H9 (cell line): Measurements from ENCODE around the gene ANKRA2. TPM values are rescaled to one million over a fixed set of nuclear protein-coding genes. Genes with fewer than 3 reads are reported as not detected.

Experiments used
- DNase-seq: peaks from one replicate; pipeline ENCODE4 v3.0.0-alpha.2; 2017
- H2AFZ ChIP-seq: one replicate; pipeline ENCODE4 v1.6.1; 2013; ENCODE audit warnings: mild to moderate bottlenecking, low read length, control low read depth, moderate library complexity
- H2AK5ac ChIP-seq: 2 replicates; pipeline ENCODE4 v1.6.1; 2013; ENCODE audit warnings: low read length, control low read depth, mixed read lengths; ENCODE audit not compliant: insufficient read length
- H2BK120ac ChIP-seq: one replicate; pipeline ENCODE4 v1.6.1; 2013; ENCODE audit warnings: low read depth, mild to moderate bottlenecking, low read length, control low read depth, inconsistent platforms; ENCODE audit not compliant: poor library complexity, severe bottlenecking
- H2BK12ac ChIP-seq: 2 replicates; pipeline ENCODE4 v1.6.1; 2013; ENCODE audit warnings: low read length, control low read depth, mixed read lengths, low read depth; ENCODE audit not compliant: insufficient read length
- H2BK15ac ChIP-seq: 2 replicates; pipeline ENCODE4 v1.6.1; 2013; ENCODE audit warnings: low read depth, low read length, control low read depth
- H2BK20ac ChIP-seq: one replicate; pipeline ENCODE4 v1.6.1; 2013; ENCODE audit warnings: low read depth, mild to moderate bottlenecking, low read length, control low read depth, inconsistent platforms; ENCODE audit not compliant: poor library complexity, severe bottlenecking
- H2BK5ac ChIP-seq: 2 replicates; pipeline ENCODE4 v1.6.1; 2013; ENCODE audit warnings: low read length, control low read depth, mixed read lengths; ENCODE audit not compliant: insufficient read length
- H3K14ac ChIP-seq: 2 replicates; pipeline ENCODE4 v1.6.1; 2013; ENCODE audit warnings: low read length, control low read depth; ENCODE audit not compliant: insufficient read depth
- H3K18ac ChIP-seq: 2 replicates; pipeline ENCODE4 v1.6.1; 2013; ENCODE audit warnings: low read depth, mild to moderate bottlenecking, mixed read lengths, low read length, control low read depth; ENCODE audit not compliant: insufficient read length
- H3K23ac ChIP-seq: 2 replicates; pipeline ENCODE4 v1.6.1; 2013; ENCODE audit warnings: low read length, control low read depth, mixed read lengths, low read depth; ENCODE audit not compliant: insufficient read length
- H3K23me2 ChIP-seq: 2 replicates; pipeline ENCODE4 v1.6.1; 2013; ENCODE audit warnings: low read depth, mild to moderate bottlenecking, mixed read lengths, low read length, control low read depth; ENCODE audit not compliant: insufficient read length, poor library complexity, severe bottlenecking
- H3K27ac ChIP-seq: 2 replicates; pipeline ENCODE4 v1.5.1; 2013; ENCODE audit warnings: low read length, control low read depth, mixed read lengths, low read depth; ENCODE audit not compliant: insufficient read length
- H3K27me3 ChIP-seq: 2 replicates; pipeline ENCODE4 v1.6.1; 2013; ENCODE audit warnings: low read length, control low read depth, inconsistent platforms; ENCODE audit not compliant: insufficient read depth
- H3K4ac ChIP-seq: 2 replicates; pipeline ENCODE4 v1.6.1; 2013; ENCODE audit warnings: low read depth, mild to moderate bottlenecking, control low read depth, inconsistent platforms, low read length, moderate library complexity
- H3K4me1 ChIP-seq: 2 replicates; pipeline ENCODE4 v1.6.1; 2013; ENCODE audit warnings: low read length, control low read depth, inconsistent platforms; ENCODE audit not compliant: insufficient read depth
- H3K4me2 ChIP-seq: 2 replicates; pipeline ENCODE4 v1.6.1; 2013; ENCODE audit warnings: low read length, control low read depth, mixed read lengths; ENCODE audit not compliant: insufficient read length, insufficient read depth
- H3K56ac ChIP-seq: 2 replicates; pipeline ENCODE4 v1.6.1; 2013; ENCODE audit warnings: low read depth, mild to moderate bottlenecking, mixed read lengths, low read length, control low read depth; ENCODE audit not compliant: insufficient read length
- H3K79me1 ChIP-seq: 2 replicates; pipeline ENCODE4 v1.6.1; 2013; ENCODE audit warnings: low read depth, mild to moderate bottlenecking, moderate library complexity, low read length, control low read depth, inconsistent platforms; ENCODE audit not compliant: insufficient read depth, poor library complexity, severe bottlenecking
- H3K79me2 ChIP-seq: 2 replicates; pipeline ENCODE4 v1.6.1; 2013; ENCODE audit warnings: low read length, control low read depth, inconsistent platforms; ENCODE audit not compliant: insufficient read depth
- H3K9ac ChIP-seq: 2 replicates; pipeline ENCODE4 v1.6.1; 2013; ENCODE audit warnings: low read length, control low read depth, mixed read lengths; ENCODE audit not compliant: insufficient read length; ENCODE audit errors: extremely low read depth
- H3K9me3 ChIP-seq: one replicate; pipeline ENCODE4 v1.6.1; 2013; ENCODE audit warnings: low read depth, low read length, inconsistent platforms; ENCODE audit not compliant: control insufficient read depth
- H3T11ph ChIP-seq: one replicate; pipeline ENCODE4 v1.6.1; 2013; ENCODE audit warnings: mild to moderate bottlenecking, low read length, control low read depth, inconsistent platforms
- H4K20me1 ChIP-seq: one replicate; pipeline ENCODE4 v1.6.1; 2013; ENCODE audit not compliant: control insufficient read depth, insufficient read length, insufficient read depth
- H4K5ac ChIP-seq: 2 replicates; pipeline ENCODE4 v1.6.1; 2013; ENCODE audit warnings: low read depth, mild to moderate bottlenecking, mixed read lengths, low read length, control low read depth; ENCODE audit not compliant: insufficient read length
- H4K8ac ChIP-seq: replicated peaks from 2 replicates; pipeline ENCODE4 v1.6.1; 2013; ENCODE audit warnings: low read length, control low read depth, mixed read lengths, low read depth; ENCODE audit not compliant: insufficient read length
- H4K91ac ChIP-seq: 2 replicates; pipeline ENCODE4 v1.6.1; 2013; ENCODE audit warnings: low read depth, mild to moderate bottlenecking, moderate library complexity, mixed read lengths, low read length, control low read depth; ENCODE audit not compliant: insufficient read length
- H3K27ac Mint-ChIP-seq, 3 experiments: 2 replicates in 2 of 3; 3 replicates in 1 of 3; pipeline ENCODE4 v1.8.0; 2020 to 2021; ENCODE audit warnings: mixed read lengths in 3 of 3, mild to moderate bottlenecking in 1 of 3, moderate library complexity in 1 of 3
- H3K27me3 Mint-ChIP-seq: 2 replicates; pipeline ENCODE4 v1.8.0; 2021; ENCODE audit warnings: low read depth, mild to moderate bottlenecking, moderate library complexity, mixed read lengths
- H3K36me3 Mint-ChIP-seq, 3 experiments: 2 replicates in 2 of 3; 3 replicates in 1 of 3; pipeline ENCODE4 v1.8.0; 2020 to 2021; ENCODE audit warnings: low read depth in 3 of 3, mixed read lengths in 3 of 3; ENCODE audit not compliant: insufficient read depth in 1 of 3
- H3K4me1 Mint-ChIP-seq, 2 experiments: 2 replicates each; pipeline ENCODE4 v1.8.0; 2020; ENCODE audit warnings: mixed read lengths in 2 of 2
- H3K4me3 Mint-ChIP-seq, 2 experiments: 2 replicates in 1 of 2; 3 replicates in 1 of 2; pipeline ENCODE4 v1.8.0; 2020 to 2021; ENCODE audit warnings: mild to moderate bottlenecking in 2 of 2, mixed read lengths in 2 of 2, moderate library complexity in 1 of 2
- H3K9me3 Mint-ChIP-seq, 2 experiments: 2 replicates in 1 of 2; 3 replicates in 1 of 2; pipeline ENCODE4 v1.8.0; 2020; ENCODE audit warnings: mild to moderate bottlenecking in 2 of 2, mixed read lengths in 2 of 2, moderate library complexity in 1 of 2
- CTCF ChIP-seq: fragments of 200-600 bp; sonication (generic); conservative IDR thresholded peaks from 3 replicates; pipeline ENCODE4 v1.8.0; 2021; ENCODE audit warnings: antibody characterized with exemption, mild to moderate bottlenecking
- total RNA-seq: library from RNA; stranded (reverse); gene quantifications from 2 replicates; pipeline ENCODE4 v1.2.1, GENCODE V29; 2021

ANKRA2 gene
- total RNA-seq, 1 experiment from 2014 or later = 8.9 TPM

GRCh38 chr5:73607228-73607627, 41.8 kb upstream of the ANKRA2 start:
- Mint-ChIP-seq H3K4me1 (no peaks in the 10 kb centered on the region), H3K27ac (no peak overlapping the region), H3K36me3 (no peaks in the 10 kb centered on the region), H3K27me3 (peaks cover 7% of the 10 kb centered on the region), H3K9me3 (no peaks in the 10 kb centered on the region), H3K4me3 (no peak overlapping the region)
- Histone ChIP-seq H4K5ac (no peak overlapping the region), H3T11ph (no peak overlapping the region), H2AK5ac (no peak overlapping the region), H3K18ac (no peak overlapping the region), H2BK120ac (no peak overlapping the region), H3K23ac (no peak overlapping the region), H4K8ac (no peak overlapping the region), H3K27me3 (no peaks in the 10 kb centered on the region), H4K91ac (no peak overlapping the region), H3K14ac (no peak overlapping the region), H3K4ac (no peak overlapping the region), H3K27ac (no peak overlapping the region), H2BK12ac (no peak overlapping the region), H3K79me2 (no peaks in the 10 kb centered on the region), H3K9ac (no peak overlapping the region), H3K9me3 (no peaks in the 10 kb centered on the region), H3K79me1 (no peaks in the 10 kb centered on the region), H2AFZ (no peak overlapping the region), H4K20me1 (no peaks in the 10 kb centered on the region), H2BK5ac (no peak overlapping the region), H3K4me1 (no peaks in the 10 kb centered on the region), H3K56ac (no peak overlapping the region), H3K23me2 (no peaks in the 10 kb centered on the region), H2BK15ac (no peak overlapping the region), H2BK20ac (no peak overlapping the region), H3K4me2 (no peak overlapping the region)
- DNase-seq = no peak
- TF ChIP-seq CTCF = no peak
